ENCODE results near the gene FAM174B.
A peak's percentile ranks its signal among the peaks of the same experiment; 100 is the strongest.
"Not testable (repeated sequence)": the region's sequence is repeated elsewhere in the genome, so short reads cannot be mapped to it uniquely, and the experiment has no call there.

FAM174B gene

DNA sequence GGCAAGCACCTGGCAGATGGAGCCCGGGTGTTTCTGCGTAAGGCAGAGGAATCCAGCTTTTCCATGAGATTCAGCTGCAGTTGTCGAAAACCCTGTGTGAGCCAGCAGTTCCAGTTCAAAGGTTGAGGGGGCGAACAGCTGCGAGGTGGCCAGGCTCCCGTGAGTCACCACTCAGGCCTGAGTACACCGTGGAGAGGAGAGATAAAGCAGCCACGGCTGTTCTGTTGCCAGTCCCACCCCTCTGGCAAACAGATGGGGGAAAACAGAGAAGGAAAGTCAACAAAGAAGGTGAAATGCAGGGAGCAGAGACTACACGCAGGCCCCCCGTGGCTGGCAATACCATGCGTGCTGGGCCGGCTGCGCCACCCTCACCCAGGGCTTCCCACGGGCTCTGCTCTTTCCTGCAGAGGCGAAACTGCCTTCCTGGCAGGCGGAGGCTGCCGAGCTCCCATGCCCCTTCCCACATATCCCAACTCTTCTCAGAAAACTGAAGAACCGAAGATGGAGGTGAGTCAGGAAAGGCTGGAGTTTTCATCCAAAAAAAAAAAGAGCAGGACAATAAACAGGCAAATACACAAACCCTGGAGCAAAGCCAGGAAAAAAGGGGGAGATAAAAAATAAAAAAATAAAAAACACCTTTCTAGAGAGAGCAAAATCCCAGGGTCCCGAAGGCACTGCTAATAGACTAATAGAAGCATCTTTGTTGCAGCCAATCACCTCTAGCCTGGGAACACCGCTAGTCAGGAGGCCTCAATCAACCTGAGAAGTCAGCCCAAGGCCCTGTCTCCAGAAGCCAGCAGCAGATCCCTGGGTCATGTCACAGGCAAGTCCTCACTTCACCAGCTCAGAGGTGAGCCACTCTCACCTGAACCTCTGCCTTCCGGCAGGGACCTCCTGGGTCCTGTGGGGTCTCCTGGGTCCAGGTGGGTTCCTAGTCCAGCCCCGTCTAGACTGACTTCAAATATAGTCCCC, 37.7 kb downstream of the FAM174B start:
- DNase-seq (ENCODE audit: low read depth): peak; percentile 24

GRCh38 chr15:92616621-92617548, 38.7 kb downstream of the FAM174B start:
- no peak for DNase-seq (ENCODE audit: low read depth)

GRCh38 chr15:92614791-92615785, 40.5 kb downstream of the FAM174B start:
- no peak for DNase-seq (ENCODE audit: low read depth)

DNA sequence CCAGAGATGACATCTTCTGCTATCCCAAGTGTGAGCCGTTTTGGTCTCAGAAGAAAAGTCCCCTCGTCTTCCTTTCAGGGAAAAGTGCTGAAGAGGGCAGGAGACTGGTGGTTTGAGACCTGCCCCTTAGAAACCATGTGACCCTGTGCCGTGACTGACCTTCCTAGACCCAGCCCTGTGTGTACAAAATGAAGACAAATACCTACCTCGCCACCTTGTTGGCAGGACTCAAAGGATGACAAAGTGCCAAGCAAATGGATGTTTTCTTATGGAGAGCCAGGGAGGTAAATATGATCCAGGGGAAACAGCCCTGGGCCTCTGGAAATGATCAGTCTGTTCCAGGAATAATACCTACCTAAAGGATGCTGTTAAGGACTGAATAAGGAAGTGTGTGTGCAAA, 41.3 kb downstream of the FAM174B start:
- DNase-seq (ENCODE audit: low read depth): no peak

DNA sequence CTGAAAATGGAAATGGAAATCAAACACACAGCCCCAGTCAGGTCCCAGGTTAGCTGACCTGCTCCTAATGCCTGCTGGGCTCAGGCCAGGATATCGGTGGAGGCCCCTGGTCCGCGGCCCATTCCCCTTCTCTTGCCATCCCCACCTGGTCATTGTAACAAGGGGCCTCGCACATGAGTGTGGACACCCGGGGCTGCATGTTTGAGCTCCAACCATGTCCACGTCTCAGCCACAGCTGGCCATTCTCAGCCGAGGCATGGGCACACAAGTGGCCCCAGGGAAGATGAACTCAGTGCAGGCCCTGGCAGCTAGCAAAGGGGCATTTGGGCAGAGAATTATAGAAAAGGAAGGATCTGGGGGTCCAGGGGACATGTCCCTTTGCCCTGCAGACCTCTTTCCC, 41.7 kb downstream of the FAM174B start:
- DNase-seq (ENCODE audit: low read depth): no peak

DNA sequence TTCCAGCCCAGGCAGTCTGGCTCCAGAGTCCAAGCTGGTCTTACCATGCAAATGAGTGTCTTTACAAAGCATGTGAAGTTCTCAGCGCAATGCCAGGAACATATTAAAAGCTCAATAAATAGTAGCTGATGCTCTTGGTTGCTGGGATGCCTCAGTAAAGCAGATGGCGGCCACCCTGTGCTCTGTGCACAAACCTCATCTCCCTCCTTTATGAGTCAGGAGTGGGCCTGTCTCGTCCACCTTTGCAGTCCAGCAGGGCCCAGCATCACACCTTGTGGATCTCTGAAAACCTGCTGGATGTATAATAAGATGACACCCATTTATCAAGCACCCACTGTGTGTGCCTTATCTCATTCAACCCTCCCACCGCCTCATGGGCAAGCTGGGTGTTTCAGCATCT, 42.7 kb downstream of the FAM174B start:
- DNase-seq (ENCODE audit: low read depth): no peak

DNA sequence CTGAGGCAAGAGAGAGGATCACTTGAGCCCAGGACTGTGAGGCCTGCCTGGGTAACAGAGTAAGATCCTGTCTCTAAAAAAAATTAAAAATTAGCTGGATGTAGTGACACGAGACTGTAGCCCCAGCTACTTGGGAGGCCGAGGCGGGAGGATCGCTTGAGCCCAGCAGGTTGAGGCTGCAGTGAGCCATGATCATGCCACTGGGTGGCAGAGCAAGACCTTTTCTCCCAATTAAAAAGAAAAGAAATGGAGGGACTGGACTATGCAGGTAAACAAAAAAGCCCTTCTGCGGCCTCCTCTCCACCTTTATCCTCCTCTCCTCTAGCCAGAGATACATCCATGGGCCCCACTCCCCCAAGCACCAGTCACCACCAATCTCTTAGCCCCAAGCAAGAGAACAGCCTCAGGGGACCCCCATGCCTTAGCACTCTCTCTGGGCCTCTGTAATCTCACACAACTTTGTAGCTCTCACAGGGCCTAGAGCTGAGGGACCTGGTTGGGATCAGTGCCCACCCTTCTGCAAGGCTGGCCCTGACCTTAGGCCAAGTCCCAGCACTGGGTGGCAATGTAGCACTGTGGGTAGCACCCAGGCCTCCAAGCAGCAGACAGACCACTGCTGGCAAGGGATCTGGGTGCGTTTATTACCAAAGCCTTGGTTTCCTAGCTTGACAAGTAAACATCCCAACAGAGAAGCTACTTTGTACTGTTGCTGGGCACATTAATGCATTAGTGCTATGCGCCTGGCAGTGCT, 43.4 kb downstream of the FAM174B start:
- DNase-seq (ENCODE audit: low read depth): no peak

GRCh38 chr15:92611150-92611549, 44.4 kb downstream of the FAM174B start:
- DNase-seq (ENCODE audit: low read depth): no peak

DNA sequence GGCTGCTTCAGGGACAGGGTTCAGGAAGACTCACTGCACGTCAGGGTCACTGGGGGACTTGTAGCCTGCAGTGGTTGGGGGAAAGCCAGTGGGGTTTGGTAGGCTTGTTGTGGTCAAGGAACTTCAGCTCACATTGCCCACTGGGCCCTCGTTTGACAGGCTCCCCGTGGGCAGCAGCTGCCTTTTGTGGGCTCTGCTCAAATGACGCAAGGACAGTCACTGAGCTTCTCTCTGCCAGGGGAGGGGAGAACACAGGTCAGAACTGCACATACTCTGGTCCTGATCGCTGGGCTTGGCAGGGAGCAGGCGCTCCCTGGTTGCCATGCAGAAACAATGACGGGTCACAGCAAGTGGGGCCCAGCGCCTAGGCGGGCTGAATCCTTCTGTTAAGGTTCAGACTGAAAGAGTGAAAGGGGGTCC, 45.5 kb downstream of the FAM174B start:
- DNase-seq (ENCODE audit: low read depth): no peak

DNA sequence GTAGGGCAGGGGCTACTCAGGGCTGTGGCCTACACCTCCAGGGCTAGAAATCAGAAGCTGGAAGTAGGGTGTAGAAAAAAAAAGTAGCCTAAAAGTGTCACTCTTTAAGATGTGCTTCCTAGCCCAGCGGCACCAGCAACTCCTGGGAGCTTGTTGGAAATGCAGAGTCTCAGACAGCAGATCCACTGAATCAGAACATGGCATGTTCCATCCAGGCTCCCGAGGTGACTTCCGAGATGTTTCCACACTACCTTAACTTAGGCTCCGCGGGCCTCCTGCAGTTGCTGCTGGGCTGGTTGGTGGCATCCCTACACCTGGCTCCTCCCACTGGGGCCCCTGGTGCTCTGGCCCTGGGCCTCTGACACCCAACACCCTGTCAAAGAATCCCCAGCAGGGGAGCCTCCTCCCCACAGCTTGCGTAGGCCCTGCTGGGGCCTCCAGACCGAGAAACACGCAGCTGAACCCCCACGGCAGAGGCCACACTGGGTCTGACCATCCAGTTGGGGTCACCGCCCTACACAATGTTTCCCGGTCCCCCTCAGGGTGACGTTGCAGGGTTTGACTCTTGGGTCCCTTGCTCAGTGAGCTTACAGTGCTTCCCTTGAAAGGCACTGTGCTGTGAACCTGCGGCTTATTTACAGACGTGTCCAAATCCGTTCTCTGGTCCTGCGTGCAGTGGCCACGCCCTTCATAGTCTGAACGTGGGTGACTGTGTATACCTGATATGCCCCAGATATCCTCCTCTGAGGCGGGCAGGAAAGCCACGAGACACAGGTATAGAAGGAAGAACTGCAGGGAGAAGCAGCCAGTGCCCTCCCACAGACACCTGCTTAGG, 46.5 kb downstream of the FAM174B start:
- DNase-seq (ENCODE audit: low read depth): no peak

GRCh38 chr15:92606836-92607150, 48.8 kb downstream of the FAM174B start:
- not testable (repeated sequence) for DNase-seq (ENCODE audit: low read depth)

- DNase-seq (ENCODE audit: low read depth): no peak
Observed at GRCh38 chr15:92606126-92606835, 49.3 kb downstream of the FAM174B start.

DNA sequence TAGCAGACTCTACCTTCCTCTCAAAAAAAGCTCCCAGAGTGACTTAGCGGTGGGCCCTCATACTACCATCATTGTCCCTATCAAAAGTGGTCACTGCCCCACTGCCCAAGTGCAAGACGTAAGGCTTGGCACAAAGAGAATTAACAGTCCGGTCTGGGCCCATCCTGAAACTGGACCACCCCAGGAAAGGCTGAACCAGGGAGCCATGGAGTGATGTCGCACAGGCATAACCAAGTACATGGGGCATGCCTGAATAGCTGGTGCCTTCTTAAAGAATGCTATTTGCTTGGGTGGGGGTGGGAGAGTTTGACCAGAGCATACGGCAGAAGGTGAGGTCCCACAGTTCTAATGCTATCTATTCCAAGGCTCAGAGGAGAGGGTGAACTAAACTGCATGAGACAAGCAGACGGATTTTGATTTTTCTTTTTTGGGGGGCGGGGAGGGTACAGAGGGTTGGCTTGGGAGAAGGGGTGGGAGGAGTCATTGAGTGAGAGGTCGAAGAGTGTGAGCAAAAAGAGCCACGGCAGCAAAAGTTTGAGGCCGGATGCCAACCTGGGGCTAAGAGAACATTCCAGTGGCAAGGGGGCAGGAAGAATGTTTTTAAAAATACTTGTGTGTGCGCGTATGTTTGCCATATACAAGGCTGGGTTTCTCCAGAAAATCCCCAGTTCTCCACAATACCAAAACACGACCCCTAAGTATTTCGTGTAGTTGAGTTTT, 50.2 kb downstream of the FAM174B start:
- no peak for DNase-seq (ENCODE audit: low read depth)

DNA sequence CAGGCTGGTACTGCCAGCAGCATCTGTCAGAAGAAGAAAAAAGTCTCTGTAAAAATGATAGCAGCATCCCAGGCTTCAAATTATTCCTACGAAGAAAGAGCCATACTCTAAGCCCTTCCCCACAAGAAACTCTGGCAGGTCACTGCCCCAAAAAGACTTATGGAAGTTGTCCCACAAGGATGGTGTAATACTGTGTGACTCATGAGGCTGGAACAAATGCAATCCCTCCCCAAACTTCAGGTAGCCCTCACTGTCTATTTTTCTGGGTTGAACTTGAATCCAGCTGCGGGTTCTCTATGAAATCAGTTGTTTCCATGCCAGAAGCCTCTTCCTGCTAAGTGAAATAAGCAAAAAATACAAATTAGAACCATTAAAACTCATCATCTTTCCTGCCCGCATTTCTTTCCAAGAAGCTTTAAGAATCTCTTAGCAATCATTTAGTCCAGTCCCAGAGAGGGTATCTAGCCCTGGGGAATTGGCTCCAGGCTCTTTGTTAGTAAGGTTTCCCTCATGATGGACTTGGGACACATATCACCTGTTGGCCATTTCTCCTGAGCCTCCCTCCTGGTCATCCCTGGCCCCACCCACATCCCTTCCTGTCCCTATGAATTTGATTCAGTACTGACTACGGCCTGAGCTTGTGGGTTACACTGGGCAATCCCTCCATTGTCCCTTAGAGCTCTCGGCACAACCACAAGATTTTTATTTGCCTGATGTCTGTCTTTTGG, 51.7 kb downstream of the FAM174B start:
- no peak for DNase-seq (ENCODE audit: low read depth)

- DNase-seq (ENCODE audit: low read depth): no peak
Observed at GRCh38 chr15:92603278-92603677, 52.3 kb downstream of the FAM174B start.

DNA sequence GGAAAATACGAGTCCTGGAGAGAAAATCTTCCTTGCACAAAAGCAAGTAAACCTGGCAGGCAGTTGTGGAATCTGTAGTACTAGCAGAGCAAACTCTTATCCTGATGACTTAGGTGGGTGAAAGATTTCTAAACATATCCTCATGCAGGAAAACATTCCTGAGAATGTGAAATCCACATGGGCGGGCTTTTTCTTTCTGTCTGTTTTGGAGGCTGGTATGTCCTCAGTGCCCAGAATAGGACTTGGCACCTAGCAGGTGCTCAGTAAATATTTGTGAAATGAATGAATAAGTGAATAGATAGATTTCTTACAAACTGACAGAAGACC, 53.3 kb downstream of the FAM174B start:
- DNase-seq (ENCODE audit: low read depth): no peak

DNA sequence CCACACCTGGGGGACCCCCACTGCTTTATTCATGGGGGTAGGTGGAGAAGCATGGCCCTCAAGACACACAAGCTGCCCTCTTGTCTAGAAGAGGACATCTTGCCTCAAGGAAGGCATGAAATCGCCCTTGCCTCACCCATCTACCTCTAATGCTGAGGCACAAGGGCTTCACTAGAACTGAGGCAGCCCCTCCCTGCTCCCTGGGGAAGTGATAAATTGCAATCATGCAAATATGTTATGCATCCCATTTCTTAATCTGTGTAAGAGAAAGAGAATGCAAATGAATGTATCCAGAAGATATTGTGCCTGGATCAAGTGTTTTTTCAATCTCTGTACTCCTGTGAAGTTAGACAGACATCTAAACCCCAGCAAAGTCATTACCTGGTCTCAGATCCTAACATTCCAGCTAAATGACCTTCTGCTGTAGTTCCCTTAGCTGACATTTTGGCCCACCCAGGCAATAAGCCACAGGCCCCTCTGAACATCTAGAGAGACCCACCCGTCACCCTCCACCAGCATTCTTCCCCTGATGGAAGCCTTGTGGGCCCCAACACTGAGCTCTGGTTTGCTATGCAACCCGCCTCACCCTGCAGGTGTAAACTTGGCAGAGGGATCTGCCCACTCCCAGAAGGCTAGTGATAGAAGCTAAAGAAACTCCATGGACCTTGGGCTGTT, 53.8 kb downstream of the FAM174B start:
- DNase-seq (ENCODE audit: low read depth): no peak

DNA sequence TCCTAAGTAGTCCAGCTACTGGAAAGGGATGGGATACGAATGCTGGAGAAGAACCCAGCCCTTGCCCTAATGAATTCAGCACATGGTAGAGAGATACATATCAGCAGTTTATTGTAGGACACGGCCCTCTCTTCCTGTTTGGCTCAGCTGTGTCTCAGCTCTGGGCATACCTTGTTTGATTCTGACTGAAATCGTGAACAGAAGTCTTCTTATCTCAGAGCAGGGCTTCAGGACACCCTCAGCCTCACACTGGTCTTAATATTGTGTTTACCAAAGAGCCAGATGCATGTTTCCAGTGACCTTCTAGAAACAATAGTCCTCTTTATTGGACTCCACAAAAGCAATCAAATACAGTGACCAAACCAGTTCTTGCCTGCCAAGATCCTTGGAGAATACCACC, 54.7 kb downstream of the FAM174B start:
- no peak for DNase-seq (ENCODE audit: low read depth)
